NCI-H2081 treated with DMSO at 0.1 percent for 48 hours (cell line): ENCODE measurements around the gene PARVB.
A peak's percentile ranks its signal among the peaks of the same experiment; 100 is the strongest.

Experiments used
- DNase-seq: peaks from one replicate; lab custom pipeline; 2025; lab: John Stamatoyannopoulos, UW

The PARVB gene

GRCh38 chr22:44161673-44162072 lies 137.6 kb downstream of the PARVB start:
- DNase-seq = no peak

- DNase-seq = no peak
These were observed 138.9 kb downstream of the PARVB start for GRCh38 chr22:44162960-44163359.

- no peak for DNase-seq
These were observed 139.4 kb downstream of the PARVB start for GRCh38 chr22:44163536-44163935.

GRCh38 chr22:44164031-44164430 lies 139.9 kb downstream of the PARVB start:
- no peak for DNase-seq

- no peak for DNase-seq
These were observed 141.3 kb downstream of the PARVB start for GRCh38 chr22:44165286-44165874.

- DNase-seq = no peak
These were observed 142.6 kb downstream of the PARVB start for GRCh38 chr22:44166498-44167276.

GRCh38 chr22:44167501-44167900 lies 143.4 kb downstream of the PARVB start:
- no peak for DNase-seq

- no peak for DNase-seq
These were observed 144.1 kb downstream of the PARVB start for GRCh38 chr22:44168206-44168605.

GRCh38 chr22:44170470-44170869 lies 146.4 kb downstream of the PARVB start:
- DNase-seq = no peak

GRCh38 chr22:44171561-44171960 lies 147.5 kb downstream of the PARVB start:
- DNase-seq = no peak

- peak; percentile 17 for DNase-seq
These were observed 148.4 kb downstream of the PARVB start for GRCh38 chr22:44172370-44173108.

GRCh38 chr22:44173154-44173553 lies 149.1 kb downstream of the PARVB start:
- no peak for DNase-seq

GRCh38 chr22:44175676-44176075 lies 151.6 kb downstream of the PARVB start:
- no peak for DNase-seq

- no peak for DNase-seq
These were observed 155.3 kb downstream of the PARVB start for GRCh38 chr22:44179196-44179988.

- DNase-seq = no peak
These were observed 156.0 kb downstream of the PARVB start for GRCh38 chr22:44179989-44180705.

GRCh38 chr22:44180706-44181032 lies 156.6 kb downstream of the PARVB start, which contains the start of gene PARVG:
PARVG (plus strand) TSS chr22:44180925; CDS start chr22:44183330, 2,405 bp downstream.
- no peak for DNase-seq

GRCh38 chr22:44181033-44181911 lies 157.2 kb downstream of the PARVB start:
- no peak for DNase-seq

- no peak for DNase-seq
These were observed 157.9 kb downstream of the PARVB start for GRCh38 chr22:44181912-44182587.

GRCh38 chr22:44182588-44183286 lies 158.6 kb downstream of the PARVB start:
- no peak for DNase-seq

- DNase-seq = no peak
These were observed 159.1 kb downstream of the PARVB start for GRCh38 chr22:44183287-44183588.
